ENCODE results near the gene TXNRD1. TPM values are rescaled to one million over a fixed set of nuclear protein-coding genes. Genes with fewer than 3 reads are reported as not detected.
"Not testable (repeated sequence)": the region's sequence is repeated elsewhere in the genome, so short reads cannot be mapped to it uniquely, and the experiment has no call there.

The TXNRD1 gene
- total RNA-seq, 1 donor = 350 TPM

- no peak for DNase-seq (ENCODE audit: low read depth)
- TF ChIP-seq CTCF (IDR thresholded peaks at IDR 0.05; ENCODE audit: insufficient read depth, low read length) = no peak
- no peak overlapping the region for H3K4me3 ChIP-seq (ENCODE audit: low read depth, low read length)
Observed at GRCh38 chr12:104320627-104321024, 105.0 kb downstream of the TXNRD1 start.

GRCh38 chr12:104321949-104322348 lies 106.4 kb downstream of the TXNRD1 start:
- H3K4me3 ChIP-seq (ENCODE audit: low read depth, low read length) = no peak overlapping the region
- TF ChIP-seq CTCF (IDR thresholded peaks at IDR 0.05; ENCODE audit: insufficient read depth, low read length) = no peak

GRCh38 chr12:104322533-104322932 lies 107.0 kb downstream of the TXNRD1 start:
- not testable (repeated sequence) for H3K4me3 ChIP-seq (ENCODE audit: low read depth, low read length); DNase-seq (ENCODE audit: low read depth)

More at GRCh38 chr12:104321949-104322348, 106.4 kb downstream of the TXNRD1 start:
- DNase-seq (ENCODE audit: low read depth) = no peak

- no peak for TF ChIP-seq CTCF (IDR thresholded peaks at IDR 0.05; ENCODE audit: insufficient read depth, low read length)
- no peak for DNase-seq (ENCODE audit: low read depth)
- H3K4me3 ChIP-seq (ENCODE audit: low read depth, low read length) = no peak overlapping the region
Observed at GRCh38 chr12:104323899-104324298, 108.3 kb downstream of the TXNRD1 start.

GRCh38 chr12:104328278-104328677 lies 112.7 kb downstream of the TXNRD1 start:
- not testable (repeated sequence) for DNase-seq (ENCODE audit: low read depth); H3K4me3 ChIP-seq (ENCODE audit: low read depth, low read length)

- H3K4me3 ChIP-seq (ENCODE audit: low read depth, low read length) = no peak overlapping the region
- DNase-seq (ENCODE audit: low read depth) = no peak
- TF ChIP-seq CTCF (IDR thresholded peaks at IDR 0.05; ENCODE audit: insufficient read depth, low read length) = no peak
Observed at GRCh38 chr12:104328790-104329189, 113.2 kb downstream of the TXNRD1 start.

- no peak for TF ChIP-seq CTCF (IDR thresholded peaks at IDR 0.05; ENCODE audit: insufficient read depth, low read length)
- no peak overlapping the region for H3K4me3 ChIP-seq (ENCODE audit: low read depth, low read length)
- no peak for DNase-seq (ENCODE audit: low read depth)
Observed at GRCh38 chr12:104329707-104330532, 114.3 kb downstream of the TXNRD1 start.

GRCh38 chr12:104331376-104331775 lies 115.8 kb downstream of the TXNRD1 start:
- no peak for DNase-seq (ENCODE audit: low read depth)
- no peak for TF ChIP-seq CTCF (IDR thresholded peaks at IDR 0.05; ENCODE audit: insufficient read depth, low read length)
- H3K4me3 ChIP-seq (ENCODE audit: low read depth, low read length) = no peak overlapping the region

GRCh38 chr12:104332273-104332672 lies 116.7 kb downstream of the TXNRD1 start:
- not testable (repeated sequence) for DNase-seq (ENCODE audit: low read depth); H3K4me3 ChIP-seq (ENCODE audit: low read depth, low read length)
